A673 (cell line): ENCODE data around the gene FGR.
A peak's percentile ranks its signal among the peaks of the same experiment; 100 is the strongest.

Source experiments
- CTCF ChIP-seq: fragments of 300-800, 200-600 bp; sonication (generic); conservative IDR thresholded peaks from 2 replicates; pipeline ENCODE4 v1.5.1; 2017; ENCODE audit warnings: low read depth, mild to moderate bottlenecking, antibody characterized with exemption, low read length, moderate library complexity, mixed read lengths
- EZH2 ChIP-seq: fragments of 200-600 bp; sonication (generic); IDR thresholded peaks from 2 replicates; pipeline ENCODE4 v1.6.1; 2017; ENCODE audit warnings: borderline replicate concordance, low read depth, mild to moderate bottlenecking, mixed read lengths, antibody characterized with exemption, low read length; ENCODE audit not compliant: poor library complexity, severe bottlenecking

GRCh38 chr1:27643600-27644368, 8.8 kb upstream of the FGR start:
- TF ChIP-seq CTCF (peak; percentile 75), EZH2 (no peak)
